Amniotic stem cell (primary cell): ENCODE measurements around the gene GLYAT.
"Not testable (repeated sequence)": the region's sequence is repeated elsewhere in the genome, so short reads cannot be mapped to it uniquely, and the experiment has no call there.

Experiments
- DNase-seq: peaks from one replicate; lab custom pipeline; 2025; lab: John Stamatoyannopoulos, UW

The GLYAT gene

DNA sequence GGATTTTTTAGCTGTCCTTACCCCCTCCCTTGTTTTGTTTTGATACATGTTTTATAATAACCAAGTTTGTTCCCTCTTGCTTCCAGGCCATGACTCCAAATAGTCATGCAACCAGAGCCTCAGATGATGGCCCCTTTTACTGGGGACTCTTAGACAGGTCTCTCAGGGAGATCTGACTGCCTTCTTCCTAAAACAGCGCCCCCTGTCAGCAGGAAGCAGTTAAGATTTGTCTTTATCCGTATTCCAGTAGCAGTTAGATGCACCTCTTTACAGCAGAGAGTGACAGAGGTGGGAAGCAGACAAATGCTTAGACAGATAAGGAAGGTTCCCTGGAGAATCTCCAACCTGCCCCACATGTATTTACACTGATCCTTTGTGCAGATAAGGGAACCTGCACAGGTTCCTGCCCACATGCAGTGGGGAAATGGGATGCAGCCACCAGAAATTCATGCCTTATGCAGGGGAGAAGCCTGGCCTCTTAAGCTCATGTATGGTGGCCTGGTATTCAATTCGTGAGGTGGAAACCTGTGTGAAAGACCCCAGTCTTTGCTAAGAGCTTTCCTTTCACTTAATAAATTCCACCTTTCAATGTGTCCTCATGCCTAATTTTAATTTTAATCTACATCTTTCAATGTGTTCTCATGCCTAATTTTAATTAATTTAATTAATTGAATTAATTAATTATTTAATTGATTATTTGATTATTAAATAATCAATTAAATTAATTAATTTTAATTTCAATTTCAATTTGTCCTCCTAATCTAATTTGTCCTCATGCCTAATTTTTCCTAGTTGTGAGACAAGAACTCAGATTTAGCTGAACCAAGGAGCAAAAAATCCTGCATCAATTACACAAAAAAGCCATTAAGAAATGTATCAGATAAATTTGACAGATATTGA, 11.5 kb upstream of the GLYAT start:
- no peak for DNase-seq

DNA sequence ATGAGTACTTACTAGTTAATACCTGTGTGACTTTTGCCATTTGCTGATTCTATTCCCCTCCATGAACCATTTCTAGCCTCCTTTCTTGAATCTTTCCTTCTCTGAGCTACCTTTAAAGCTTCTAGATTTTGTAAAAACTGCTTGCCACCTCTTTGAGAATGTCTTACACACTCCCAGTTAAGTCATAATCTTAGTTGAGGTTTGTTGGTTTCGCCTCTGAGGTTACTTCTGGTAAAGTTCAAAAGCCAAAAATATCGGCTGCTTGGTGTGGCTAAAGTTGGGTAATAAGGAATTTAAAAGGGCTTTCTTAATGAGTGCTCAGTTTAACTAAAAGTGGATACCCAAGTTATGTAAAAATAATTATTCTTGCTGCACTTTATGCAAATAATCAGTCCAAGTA, 10.4 kb upstream of the GLYAT start:
- no peak for DNase-seq

DNA sequence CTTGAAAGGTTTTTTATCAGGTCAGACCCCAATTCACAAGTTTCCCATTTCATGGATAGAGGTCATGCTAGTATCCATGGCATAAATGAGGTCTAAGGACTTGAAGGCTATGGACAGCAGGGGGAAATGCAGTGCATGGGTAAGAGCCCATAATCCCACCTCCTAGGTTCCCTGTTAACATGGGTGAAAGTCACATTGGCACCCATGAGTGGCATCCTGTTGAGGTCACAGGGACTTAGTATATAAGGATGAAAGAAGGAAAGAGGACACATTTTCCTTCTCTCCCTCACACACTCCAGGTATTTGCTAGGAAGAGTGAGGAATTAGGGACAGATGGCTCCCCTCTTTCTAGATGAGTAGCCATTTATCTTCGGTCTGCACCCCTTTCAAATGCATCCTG, 9.4 kb upstream of the GLYAT start:
- DNase-seq = no peak

DNA sequence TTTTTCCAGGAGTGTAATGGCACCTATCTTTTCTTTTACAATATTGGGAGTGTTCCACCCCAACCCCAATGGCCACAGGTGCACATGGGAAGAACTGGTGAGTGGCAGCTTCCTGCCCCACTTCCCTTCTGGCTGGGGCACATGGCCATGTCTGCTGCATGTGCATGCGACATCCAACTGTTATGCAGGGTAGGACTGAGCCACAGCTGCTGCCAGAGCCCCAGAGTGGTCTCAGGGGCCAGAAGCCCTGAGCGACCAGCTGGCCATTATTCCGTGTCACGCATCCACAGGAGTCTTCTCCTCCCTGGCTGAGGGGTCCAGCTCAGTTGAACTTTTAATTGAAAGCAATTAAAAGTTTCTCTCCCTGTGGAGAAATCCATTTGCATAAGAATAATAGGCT, 8.7 kb upstream of the GLYAT start:
- DNase-seq = no peak

DNA sequence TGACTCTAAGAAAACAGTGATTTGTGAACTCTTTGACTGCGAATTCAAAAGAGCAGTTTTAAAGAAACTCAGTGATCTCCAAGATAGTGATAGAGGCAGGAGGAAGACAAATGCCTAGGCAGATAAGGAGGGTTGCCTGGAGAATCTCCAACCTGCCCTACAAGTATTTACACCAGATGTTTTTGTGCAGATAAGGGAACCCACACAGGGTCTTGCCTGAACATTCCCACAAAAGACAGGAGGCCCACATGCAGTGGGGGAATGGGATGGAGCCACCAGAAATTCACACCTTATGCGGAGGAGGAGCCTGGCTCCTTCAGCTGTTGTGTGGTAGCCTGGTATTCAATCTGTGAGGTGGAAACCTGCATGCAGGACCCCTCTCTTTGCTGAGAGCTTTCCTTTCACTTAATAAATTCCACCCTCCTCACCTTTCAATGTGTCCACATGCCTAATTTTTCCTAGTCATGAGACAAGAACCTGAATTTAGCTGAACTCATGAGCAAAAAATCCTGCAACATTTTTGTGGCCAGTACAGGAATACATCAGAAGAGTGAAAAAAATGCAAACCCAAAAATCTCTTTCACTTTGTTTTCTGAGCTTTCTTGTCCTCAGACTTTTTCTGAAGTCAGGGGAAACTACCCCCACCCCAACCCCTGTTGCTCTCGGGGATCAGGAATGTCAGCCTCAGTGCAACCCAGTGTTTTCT, 8.1 kb upstream of the GLYAT start:
- no peak for DNase-seq

DNA sequence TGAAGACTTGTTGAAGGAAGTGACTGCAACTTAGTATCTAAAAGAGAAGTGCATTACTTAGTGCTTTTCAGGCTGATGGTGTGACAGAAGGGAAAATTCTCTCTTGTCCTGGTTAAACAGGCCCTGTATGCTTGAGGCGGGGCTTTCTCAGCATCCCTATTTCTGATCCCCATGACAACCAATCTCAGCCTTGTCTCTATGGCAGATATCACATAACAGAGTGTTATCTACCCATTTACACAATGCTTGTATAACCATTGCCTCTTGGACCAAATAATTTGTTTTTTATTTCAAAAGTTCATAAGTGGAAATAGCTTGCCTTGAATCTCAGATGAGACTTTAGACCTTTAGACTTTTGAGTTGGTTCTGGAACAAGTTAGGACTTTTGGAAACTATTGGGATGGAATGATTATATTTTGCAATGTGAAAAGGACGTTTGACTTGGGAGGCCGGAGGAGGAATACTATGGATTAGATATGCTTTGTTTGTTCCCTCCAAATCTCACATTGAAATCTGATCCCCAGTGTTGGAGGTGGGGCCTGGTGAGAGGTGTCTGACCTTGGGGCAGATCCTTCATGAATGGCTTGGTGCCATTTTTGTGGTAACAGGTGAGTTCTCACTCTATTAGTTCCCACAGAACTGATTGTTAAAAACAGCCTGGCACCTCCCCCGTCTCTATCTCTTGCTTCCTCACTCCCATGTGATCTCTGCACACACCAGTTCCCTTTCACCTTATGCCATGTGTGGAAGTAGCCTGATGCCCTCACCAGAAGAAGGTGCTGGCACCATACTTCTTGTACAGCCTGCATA, 3.1 kb upstream of the GLYAT start:
- no peak for DNase-seq

DNA sequence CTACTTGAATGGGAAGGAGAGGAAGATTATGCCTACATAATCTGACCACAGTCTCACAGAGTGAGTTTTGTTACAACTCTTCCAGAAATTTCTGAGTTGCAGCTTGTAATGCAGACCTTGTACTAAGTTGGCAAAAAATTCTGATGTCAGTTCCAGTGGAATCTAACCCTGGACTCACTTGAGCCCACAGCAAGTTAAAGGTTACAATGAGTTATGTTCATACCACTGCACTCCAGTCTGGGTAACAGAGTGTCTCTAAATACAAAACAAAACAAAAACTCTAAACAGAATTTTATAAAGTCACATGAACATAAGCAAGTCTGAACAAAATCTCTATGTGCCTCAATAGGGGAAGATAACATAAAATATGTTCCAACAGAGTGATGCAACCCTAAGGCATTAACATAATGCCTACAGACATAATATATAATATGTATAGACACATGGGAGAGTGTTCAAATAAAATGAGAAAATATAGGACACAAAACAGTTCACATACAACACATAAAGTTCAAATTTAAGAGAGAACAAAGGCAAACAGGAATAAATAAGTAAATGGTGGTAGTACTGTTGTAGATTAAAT, 1.1 kb downstream of the GLYAT start:
- DNase-seq = no peak

DNA sequence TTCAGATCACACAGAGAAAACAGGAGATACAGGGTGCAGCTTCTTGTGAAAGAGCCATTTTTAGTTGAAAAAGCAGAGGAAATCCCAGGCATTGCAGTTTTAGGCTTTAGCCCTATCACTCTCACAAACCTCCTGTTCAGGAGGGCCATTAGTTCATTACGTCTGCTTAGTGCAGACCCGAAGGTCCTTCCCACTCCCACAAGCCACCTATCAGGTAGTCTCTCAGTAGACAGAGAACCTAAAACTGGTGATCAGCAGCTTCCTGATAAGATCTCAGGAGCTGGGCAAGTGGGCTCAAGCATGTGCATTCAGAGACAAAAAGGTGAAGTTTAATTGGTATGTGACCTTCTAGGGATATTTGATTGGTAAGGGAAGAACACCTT, 4.3 kb downstream of the GLYAT start:
- no peak for DNase-seq

DNA sequence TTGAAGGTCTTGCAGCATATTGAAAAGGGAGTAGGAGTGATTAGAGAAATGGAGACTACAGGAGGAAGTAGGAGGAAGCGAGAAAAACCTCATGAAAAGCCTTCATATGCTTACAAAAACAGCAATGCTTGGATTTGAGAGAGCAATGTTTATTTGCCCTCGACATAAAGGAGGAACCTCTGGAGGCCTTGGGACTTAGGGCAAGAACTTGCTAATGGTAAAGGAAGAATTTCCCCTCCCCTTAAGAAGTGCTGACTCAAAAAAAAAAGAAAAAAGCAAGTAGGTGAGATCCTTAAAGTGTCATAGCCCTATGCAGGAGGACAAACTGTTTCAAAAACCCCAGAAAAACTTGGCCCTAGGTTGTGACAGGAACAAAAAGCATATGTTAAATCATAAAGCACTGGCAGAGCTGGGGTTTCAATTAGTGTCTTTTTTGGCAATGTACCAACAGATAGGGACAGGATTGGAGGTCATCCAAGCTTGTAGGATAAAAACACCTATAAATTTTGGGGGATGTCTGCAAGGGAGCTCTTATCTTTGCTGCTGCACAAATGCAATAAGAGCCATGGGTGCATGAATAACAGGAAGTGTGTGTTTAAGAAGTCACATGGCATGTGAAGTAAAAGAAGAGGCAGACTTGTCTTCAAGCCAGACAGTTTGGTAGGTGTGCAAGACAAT, 4.9 kb downstream of the GLYAT start:
- DNase-seq = no peak

DNA sequence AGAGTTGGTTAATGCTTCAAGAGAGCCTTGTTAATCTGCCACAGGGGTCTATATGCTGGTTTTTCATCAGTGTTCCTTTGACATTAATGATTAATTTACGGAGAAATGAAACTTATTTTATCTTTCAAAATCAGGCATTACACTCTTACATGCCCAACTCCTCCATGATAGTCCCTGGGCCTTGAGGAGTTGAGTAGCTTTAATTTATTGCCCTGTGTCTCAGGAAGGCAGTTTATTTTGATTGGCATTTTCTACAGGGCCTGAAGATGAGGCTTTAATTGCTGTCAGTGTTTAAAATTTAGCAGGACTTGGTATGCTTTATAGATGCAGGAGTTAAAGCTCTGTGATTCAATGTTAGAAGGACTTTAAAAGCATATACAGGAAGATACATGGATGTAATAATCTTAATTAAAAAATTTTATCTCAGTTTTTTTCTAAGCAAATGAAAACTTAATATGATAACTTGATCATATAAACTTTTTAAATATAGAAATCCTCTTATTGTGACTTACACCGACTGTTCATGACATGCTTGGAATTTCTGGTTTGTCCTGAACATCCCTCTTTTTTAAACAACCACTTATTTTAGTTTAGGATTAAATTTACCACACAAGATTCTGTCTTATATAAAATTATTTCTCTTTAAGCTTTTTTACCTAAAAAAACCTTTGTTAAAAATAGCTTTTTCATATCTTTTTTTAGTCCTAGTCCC, 12.2 kb downstream of the GLYAT start:
- no peak for DNase-seq

DNA sequence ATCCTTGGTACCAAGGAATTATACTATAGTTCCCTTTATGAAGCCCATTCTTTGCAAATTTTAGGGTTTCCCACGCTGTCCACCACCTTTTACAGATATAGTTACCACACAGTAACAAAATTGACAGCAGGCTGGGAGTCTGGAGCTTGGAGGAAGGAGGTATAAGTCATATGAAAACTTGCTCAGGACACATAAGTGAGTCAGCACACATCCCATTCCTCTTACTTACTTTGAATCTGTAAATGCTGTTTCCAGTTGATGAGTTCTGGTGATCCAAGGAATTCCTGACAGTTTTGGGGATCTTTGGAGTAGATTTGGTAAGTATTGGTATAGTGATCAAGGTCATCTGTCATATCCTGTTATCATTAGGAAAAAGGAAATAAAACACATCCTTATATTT, 19.2 kb downstream of the GLYAT start:
- no peak for DNase-seq

DNA sequence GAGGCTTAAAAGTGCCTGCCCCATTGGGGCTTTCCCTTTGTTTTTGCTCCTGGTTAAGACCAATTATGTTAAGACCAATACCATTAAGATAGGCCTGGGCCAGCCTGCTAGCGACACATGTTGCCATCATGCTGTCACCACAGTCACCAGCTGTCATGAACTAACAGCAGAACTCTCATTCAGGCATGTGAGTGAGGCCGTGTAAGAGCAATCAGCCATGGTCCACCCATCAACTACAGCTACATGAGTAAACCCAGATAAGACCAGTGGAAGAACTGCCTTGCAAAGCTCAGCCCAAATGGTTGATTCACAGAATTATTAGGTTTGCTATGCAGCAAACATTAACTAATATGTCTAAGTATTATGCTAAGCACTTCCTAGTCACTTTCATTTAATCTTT, 19.9 kb downstream of the GLYAT start:
- DNase-seq = no peak

DNA sequence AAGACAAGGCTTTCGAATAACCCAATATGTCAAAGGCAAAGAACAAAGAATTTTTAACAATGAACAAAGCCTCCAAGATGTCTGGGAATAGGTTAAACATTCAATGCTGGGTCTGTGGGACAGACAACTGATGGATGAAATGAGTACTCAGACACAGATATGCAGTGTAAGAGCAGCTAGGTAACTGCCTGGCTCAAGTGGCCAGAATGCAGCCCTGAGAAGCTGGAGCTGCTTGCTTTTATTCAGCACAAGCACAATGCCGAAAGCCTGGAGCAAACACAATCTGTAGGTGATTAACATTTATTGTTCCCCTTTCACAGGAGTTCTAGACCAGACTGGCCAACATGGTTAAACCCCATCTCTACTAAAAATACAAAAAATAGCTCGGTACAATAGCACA, 24.0 kb downstream of the GLYAT start:
- no peak for DNase-seq

DNA sequence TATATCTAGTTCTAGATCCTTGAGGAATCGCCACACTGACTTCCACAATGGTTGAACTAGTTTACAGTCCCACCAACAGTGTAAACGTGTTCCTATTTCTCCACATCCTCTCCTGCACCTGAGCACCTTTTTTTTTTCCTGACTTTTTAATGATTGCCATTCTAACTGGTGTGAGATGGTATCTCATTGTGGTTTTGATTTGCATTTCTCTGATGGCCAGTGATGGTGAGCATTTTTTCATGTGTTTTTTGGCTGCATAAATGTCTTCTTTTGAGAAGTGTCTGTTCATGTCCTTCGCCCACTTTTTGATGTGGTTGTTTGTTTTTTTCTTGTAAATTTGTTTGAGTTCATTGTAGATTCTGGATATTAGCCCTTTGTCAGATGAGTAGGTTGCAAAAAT, 34.9 kb downstream of the GLYAT start:
- not testable (repeated sequence) for DNase-seq

DNA sequence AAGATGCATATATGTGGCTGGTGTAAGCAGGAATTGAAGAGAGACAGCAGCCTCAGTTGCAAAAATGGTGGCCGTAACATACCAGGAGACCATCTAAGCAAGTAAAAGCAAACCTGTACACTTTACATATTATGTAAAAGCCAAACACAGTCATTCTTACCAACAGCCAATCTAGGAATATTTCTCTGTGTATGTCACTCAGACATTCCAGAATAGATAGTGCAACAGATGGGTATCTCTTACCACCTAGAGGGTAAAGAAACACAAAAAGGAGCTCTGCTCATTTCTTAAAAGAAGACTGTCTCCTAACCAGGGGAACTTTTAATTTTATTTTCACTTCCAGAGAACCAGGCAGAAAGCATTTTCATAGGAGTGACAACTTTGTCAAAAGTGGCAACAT, 38.7 kb downstream of the GLYAT start:
- DNase-seq = no peak

DNA sequence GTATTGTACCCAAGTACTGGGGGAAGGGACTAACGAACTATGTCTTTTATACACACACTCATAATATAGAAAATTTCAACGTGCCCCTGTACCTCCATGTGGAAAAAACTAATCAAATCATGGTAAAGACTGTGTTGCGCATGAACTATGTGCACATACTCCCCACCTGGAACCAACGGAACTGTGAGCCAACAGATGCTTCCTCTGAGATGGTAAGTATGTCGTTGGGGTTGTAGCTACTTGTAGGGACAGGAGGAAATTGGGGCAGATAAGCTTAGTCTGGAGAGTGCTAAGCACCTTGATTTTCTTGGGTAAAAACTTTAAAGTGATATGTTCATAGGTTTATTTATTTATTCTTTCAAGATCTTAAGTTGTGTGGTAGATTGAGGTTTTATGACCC, 40.1 kb downstream of the GLYAT start:
- DNase-seq = no peak

DNA sequence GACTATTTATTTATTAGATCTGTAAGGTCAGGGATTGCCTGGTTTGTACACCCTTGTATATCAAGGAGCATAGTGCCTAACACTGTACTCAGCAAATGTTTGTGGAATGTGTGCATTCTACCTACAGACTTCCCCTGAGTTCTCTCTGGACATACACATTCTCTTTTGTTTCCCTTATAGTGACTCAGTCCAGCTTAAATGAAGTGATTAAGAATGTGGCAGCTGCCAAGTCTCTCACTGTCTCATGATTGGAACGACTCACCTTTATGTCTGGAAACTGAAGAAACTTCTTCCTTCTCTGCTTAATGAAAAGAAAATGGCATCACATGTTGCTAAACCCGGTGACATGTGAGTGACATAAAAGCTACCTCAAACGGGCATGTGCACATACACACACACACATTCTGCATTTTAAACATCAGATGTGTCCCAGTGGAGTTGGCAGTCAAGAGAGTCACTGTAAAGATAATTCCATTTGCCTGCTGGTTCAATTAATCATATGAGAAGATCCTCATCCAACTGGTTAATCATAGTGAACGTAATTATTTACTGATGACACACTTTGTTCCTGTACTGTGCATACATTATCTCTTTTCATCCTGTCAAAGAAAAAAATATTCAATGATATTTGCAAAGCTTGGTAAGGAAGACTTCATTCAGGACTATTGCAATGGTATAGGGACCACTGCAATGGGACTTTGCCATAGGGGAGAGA, 42.8 kb downstream of the GLYAT start:
- DNase-seq = no peak

DNA sequence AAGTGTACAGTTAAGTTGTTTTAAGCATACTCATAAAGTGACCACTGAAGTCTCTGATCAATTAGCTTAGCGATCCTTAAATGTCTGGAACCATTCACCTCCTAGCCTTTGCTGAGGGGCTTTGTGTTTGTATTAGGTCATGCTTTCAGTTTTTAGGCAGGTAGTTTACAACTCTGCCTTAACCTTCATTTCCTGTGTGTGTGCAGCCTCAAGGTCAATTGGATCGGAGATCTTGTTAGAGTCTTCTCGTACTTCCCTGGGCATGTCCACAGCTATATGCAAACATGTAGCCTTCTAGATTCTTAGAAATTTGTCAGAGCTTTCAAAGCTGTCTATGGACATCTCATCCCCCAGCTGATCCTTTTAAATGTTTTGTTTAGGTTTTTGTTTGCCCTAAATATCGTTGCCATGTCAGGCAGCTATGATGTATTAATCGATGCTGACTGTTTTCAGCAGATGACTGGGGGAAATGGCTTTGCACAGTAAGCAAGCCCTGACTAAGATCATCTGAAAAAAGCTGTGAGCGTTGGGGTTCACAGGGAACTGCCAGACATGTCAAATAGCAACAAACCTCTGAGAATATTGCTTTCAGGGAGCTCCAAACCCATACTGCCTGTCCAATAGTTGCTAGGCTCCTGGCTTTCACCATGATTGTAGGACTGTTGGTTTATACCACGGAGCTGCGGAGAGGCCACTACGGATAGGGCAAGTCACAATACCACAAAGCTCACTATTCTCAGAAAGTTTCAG, 45.6 kb downstream of the GLYAT start:
- no peak for DNase-seq

DNA sequence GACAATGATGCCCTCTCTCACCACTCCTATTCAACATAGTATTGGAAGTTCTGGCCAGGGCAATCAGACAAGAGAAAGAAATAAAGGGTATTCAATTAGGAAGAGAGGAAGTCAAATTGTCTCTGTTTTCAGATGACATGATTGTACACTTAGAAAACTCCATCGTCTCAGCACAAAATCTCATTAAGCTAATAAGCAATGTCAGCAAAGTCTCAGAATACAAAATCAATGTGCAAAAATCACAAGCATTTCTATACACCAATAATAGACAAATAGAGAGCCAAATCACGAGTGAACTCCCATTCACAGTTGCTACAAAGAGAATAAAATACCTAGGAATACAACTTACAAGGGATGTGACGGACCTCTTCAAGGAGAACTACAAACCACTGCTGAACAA, 49.1 kb downstream of the GLYAT start:
- not testable (repeated sequence) for DNase-seq

DNA sequence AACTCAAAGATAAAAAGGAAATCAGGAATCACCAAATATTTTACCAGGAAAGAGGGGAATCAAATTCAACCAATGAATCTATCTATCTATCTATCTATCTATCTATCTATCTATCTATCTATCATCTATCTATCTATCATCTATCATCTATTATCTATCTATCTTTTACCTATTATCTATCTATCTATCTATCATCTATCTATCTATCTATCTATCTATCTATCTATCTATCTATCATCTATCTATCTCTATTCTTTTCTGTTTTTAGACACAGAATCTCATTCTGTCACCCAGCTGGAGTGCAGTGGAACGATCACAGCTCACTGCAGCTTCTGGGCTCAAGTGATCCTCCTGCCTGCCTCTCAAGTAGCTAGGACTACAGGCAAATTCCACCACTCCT, 54.2 kb downstream of the GLYAT start:
- DNase-seq = not testable (repeated sequence)
